HepG2 (cell line): Measurements from ENCODE around the gene BLOC1S4. TPM values are rescaled to one million over a fixed set of nuclear protein-coding genes. Genes with fewer than 3 reads are reported as not detected.
A peak's percentile ranks its signal among the peaks of the same experiment; 100 is the strongest.

Source experiments
- ATF3 ChIP-seq: sonication (generic); formaldehyde crosslinking; IDR thresholded peaks from 2 replicates; pipeline ENCODE4 v1.4.0; 2020; ENCODE audit warnings: missing genetic modification reagents
- CEBPB ChIP-seq: IDR thresholded peaks from 2 replicates; pipeline ENCODE4 v1.6.1; 2011; ENCODE audit warnings: low read depth, low read length, improper control_type of control experiment, borderline replicate concordance
- EEA1 ChIP-seq: sonication (generic); formaldehyde crosslinking; IDR thresholded peaks from 2 replicates; pipeline ENCODE4 v1.5.1; 2020; ENCODE audit warnings: mild to moderate bottlenecking, missing genetic modification reagents, borderline replicate concordance
- FIP1L1 ChIP-seq: fragments of 200-400 bp; formaldehyde crosslinking; IDR thresholded peaks from 2 replicates; pipeline ENCODE4 v1.6.1; 2018; ENCODE audit warnings: low read depth, mild to moderate bottlenecking, low read length, moderate library complexity, borderline replicate concordance; ENCODE audit not compliant: insufficient read depth
- HDAC1 ChIP-seq: sonication (generic); formaldehyde crosslinking; IDR thresholded peaks from 2 replicates; pipeline ENCODE4 v1.5.1; 2020; ENCODE audit warnings: mild to moderate bottlenecking, missing genetic modification reagents
- HNRNPK ChIP-seq: fragments of 200-400 bp; formaldehyde crosslinking; IDR thresholded peaks from 2 replicates; pipeline ENCODE4 v1.6.1; 2018; ENCODE audit warnings: low read length, low read depth, moderate library complexity, mild to moderate bottlenecking; ENCODE audit not compliant: poor library complexity, severe bottlenecking
- IRX3 ChIP-seq: sonication (generic); formaldehyde crosslinking; IDR thresholded peaks from 2 replicates; pipeline ENCODE4 v1.8.1; 2023; ENCODE audit warnings: mild to moderate bottlenecking, low read depth, missing genetic modification reagents, borderline replicate concordance
- PAXIP1 ChIP-seq: sonication (generic); formaldehyde crosslinking; conservative IDR thresholded peaks from 2 replicates; pipeline ENCODE4 v1.4.0; 2020; ENCODE audit warnings: mild to moderate bottlenecking, missing genetic modification reagents, moderate library complexity
- SIN3A ChIP-seq: IDR thresholded peaks from 2 replicates; pipeline ENCODE4 v1.6.1; 2011; ENCODE audit warnings: low read depth, mild to moderate bottlenecking, control low read depth, low read length, borderline replicate concordance
- SPEN ChIP-seq: sonication (generic); formaldehyde crosslinking; IDR thresholded peaks from 2 replicates; pipeline ENCODE4 v1.5.1; 2020; ENCODE audit warnings: low read depth, mild to moderate bottlenecking, missing genetic modification reagents
- THYN1 ChIP-seq: sonication (generic); formaldehyde crosslinking; IDR thresholded peaks from 2 replicates; pipeline ENCODE4 v1.8.1; 2023; ENCODE audit warnings: low read depth, mild to moderate bottlenecking, moderate library complexity, missing genetic modification reagents, borderline replicate concordance
- ZFAT ChIP-seq: sonication (generic); formaldehyde crosslinking; conservative IDR thresholded peaks from 2 replicates; pipeline ENCODE4 v1.8.1; 2023; ENCODE audit warnings: missing genetic modification reagents, inconsistent platforms
- ZNF501 ChIP-seq: sonication (generic); formaldehyde crosslinking; IDR thresholded peaks from 2 replicates; pipeline ENCODE4 v1.5.1; 2020; ENCODE audit warnings: mild to moderate bottlenecking, moderate library complexity, missing genetic modification reagents
- ZNF761 ChIP-seq: sonication (generic); formaldehyde crosslinking; conservative IDR thresholded peaks from 2 replicates; pipeline ENCODE4 v1.4.0; 2020; ENCODE audit warnings: mild to moderate bottlenecking, missing genetic modification reagents
- ZNF777 ChIP-seq: sonication (generic); formaldehyde crosslinking; IDR thresholded peaks from 2 replicates; pipeline ENCODE4 v1.4.0; 2020; ENCODE audit warnings: missing genetic modification reagents
- ZNF841 ChIP-seq: sonication (generic); formaldehyde crosslinking; IDR thresholded peaks from 2 replicates; pipeline ENCODE4 v1.8.1; 2023; ENCODE audit warnings: missing genetic modification reagents, borderline replicate concordance
- polyA plus RNA-seq, 8 experiments: library from polyadenylated mRNA; depleted of rRNA in 3 of 8; stranded (reverse) in 7 of 8; unstranded in 1 of 8; fragments of >200 nt; fragmentation: Illumina TruSeq in 4 of 8; extraction: Trizol in 4 of 8; gene quantifications; 2 replicates each; pipeline versions ENCODE4 v1.2.1 to v1.2.3, GENCODE V29; 2011 to 2016; ENCODE audit warnings: low read depth in 4 of 8, missing spikeins in 1 of 8, mixed read lengths in 1 of 8; ENCODE audit not compliant: insufficient read depth in 1 of 8
- total RNA-seq, 5 experiments: library from RNA; depleted of rRNA; stranded (reverse); fragments of >200 nt; fragmentation: Illumina TruSeq; extraction: Trizol; gene quantifications; 2 replicates each; pipeline ENCODE4 v1.2.3, GENCODE V29; 2016; ENCODE audit warnings: low read depth in 1 of 5
- TF ChIP-seq, protein P1 (sequence below): sonication (generic); formaldehyde crosslinking; IDR thresholded peaks from 2 replicates; pipeline ENCODE4 v1.5.0; 2020; ENCODE audit warnings: missing genetic modification reagents, mild to moderate bottlenecking, borderline replicate concordance
- TF ChIP-seq, protein P2 (sequence below): IDR thresholded peaks from 2 replicates; pipeline ENCODE4 v1.6.1; 2016; ENCODE audit warnings: missing biosample characterization, missing genetic modification reagents, low read depth
- TF ChIP-seq, protein P3 (sequence below): IDR thresholded peaks from 2 replicates; pipeline ENCODE4 v1.6.1; 2018; ENCODE audit warnings: missing genetic modification reagents, mild to moderate bottlenecking, missing compliant biosample characterization

BLOC1S4 gene
- total and polyA plus RNA-seq, 2 of the 13 experiments (the other 11 are each of a cell fraction or from before 2014, with no cell fraction given) = 15.5 to 20.9 TPM

DNA sequence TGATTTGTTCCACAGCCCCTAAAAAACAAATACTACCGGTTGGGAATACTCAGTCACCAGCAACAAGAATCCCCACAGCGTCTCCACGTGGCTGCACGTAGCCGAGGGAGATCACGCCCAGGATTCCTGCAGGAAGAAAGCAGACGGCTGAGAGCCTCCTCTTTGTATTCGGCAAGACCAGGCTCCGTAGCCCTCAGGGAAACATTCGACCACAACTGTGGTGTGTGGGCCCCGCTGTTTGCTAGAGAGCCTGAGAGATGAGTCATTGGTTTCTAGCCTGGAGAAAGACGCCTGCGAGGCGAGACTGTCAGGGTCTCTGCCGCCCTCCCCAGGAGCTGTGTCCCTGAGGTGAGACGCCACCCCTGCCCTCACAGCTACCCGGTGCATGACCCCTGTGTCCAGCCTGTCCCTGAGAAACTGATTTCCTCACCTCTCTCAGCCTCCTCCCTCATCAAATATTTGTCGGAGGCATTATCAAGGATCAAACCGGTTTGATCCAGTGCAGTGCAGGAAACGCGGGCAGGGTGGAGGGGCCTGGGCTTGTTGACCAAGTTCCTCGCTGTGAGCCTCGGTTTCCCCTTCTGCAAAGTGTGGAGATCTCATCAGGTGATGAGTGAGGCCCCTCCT is 27.0 kb upstream of the BLOC1S4 start (continued):
- TF ChIP-seq ZNF777 (CRISPR knock-in tag) (peak; percentile 54), CEBPB (no peak), PAXIP1 (CRISPR knock-in tag) (peak; percentile 49; the same call in 1 of the 2 replicates), SIN3A (no peak; the same call in 1 of the 2 replicates), HDAC1 (no peak), EEA1 (no peak), ZNF501 (CRISPR knock-in tag) (peak; percentile 19; the same call in 1 of the 2 replicates), ATF3 (peak; percentile 75), IRX3 (CRISPR knock-in tag) (no peak), ZNF841 (CRISPR knock-in tag) (no peak), HNRNPK (no peak), ZNF761 (CRISPR knock-in tag) (peak; percentile 70; the same call in 1 of the 2 replicates), ZFAT (CRISPR knock-in tag) (no peak), FIP1L1 (no peak), SPEN (CRISPR knock-in tag) (peak; percentile 65), THYN1 (CRISPR knock-in tag) (no peak)
- TF ChIP-seq, protein P1, sequence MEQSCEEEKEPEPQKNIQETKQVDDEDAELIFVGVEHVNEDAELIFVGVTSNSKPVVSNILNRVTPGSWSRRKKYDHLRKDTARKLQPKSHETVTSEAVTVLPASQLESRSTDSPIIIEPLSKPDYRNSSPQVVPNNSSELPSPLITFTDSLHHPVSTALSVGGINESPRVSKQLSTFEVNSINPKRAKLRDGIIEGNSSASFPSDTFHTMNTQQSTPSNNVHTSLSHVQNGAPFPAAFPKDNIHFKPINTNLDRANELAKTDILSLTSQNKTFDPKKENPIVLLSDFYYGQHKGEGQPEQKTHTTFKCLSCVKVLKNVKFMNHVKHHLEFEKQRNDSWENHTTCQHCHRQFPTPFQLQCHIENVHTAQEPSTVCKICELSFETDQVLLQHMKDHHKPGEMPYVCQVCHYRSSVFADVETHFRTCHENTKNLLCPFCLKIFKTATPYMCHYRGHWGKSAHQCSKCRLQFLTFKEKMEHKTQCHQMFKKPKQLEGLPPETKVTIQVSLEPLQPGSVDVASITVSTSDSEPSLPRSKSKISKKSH (CRISPR knock-in tag) = no peak
- TF ChIP-seq, protein P2, sequence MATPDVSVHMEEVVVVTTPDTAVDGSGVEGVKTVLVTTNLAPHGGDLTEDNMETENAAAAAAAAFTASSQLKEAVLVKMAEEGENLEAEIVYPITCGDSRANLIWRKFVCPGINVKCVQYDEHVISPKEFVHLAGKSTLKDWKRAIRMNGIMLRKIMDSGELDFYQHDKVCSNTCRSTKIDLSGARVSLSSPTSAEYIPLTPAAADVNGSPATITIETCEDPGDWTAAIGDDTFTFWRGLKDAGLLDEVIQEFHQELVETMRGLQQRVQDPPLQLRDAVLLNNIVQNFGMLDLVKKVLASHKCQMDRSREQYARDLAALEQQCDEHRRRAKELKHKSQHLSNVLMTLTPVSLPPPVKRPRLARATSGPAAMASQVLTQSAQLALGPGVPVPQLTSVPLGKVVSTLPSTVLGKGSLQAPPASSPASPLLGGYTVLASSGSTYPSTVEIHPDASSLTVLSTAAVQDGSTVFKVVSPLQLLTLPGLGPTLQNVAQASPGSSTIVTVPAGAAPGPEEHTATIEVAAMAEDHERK (CRISPR knock-in tag) = no peak
- TF ChIP-seq, protein P3, sequence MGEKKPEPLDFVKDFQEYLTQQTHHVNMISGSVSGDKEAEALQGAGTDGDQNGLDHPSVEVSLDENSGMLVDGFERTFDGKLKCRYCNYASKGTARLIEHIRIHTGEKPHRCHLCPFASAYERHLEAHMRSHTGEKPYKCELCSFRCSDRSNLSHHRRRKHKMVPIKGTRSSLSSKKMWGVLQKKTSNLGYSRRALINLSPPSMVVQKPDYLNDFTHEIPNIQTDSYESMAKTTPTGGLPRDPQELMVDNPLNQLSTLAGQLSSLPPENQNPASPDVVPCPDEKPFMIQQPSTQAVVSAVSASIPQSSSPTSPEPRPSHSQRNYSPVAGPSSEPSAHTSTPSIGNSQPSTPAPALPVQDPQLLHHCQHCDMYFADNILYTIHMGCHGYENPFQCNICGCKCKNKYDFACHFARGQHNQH (CRISPR knock-in tag) = no peak
